Epithelial cell of esophagus (primary cell): ENCODE results near the gene PLA2G2C.
"Not testable (repeated sequence)": the region's sequence is repeated elsewhere in the genome, so short reads cannot be mapped to it uniquely, and the experiment has no call there.

Experiments used
- DNase-seq: peaks from one replicate; pipeline ENCODE4 v3.0.0; 2010; ENCODE audit warnings: low read depth
- H3K4me3 ChIP-seq: 2 replicates; pipeline ENCODE4 v1.5.1; 2011; ENCODE audit warnings: mild to moderate bottlenecking, low read length, control low read depth
- TF ChIP-seq, protein P1 (sequence below): IDR thresholded peaks from 2 replicates; pipeline ENCODE4 v1.5.1; 2011; ENCODE audit warnings: low read depth, mild to moderate bottlenecking, low read length, control low read depth, inconsistent platforms; ENCODE audit not compliant: insufficient read depth; ENCODE audit errors: missing control alignments

PLA2G2C gene

DNA sequence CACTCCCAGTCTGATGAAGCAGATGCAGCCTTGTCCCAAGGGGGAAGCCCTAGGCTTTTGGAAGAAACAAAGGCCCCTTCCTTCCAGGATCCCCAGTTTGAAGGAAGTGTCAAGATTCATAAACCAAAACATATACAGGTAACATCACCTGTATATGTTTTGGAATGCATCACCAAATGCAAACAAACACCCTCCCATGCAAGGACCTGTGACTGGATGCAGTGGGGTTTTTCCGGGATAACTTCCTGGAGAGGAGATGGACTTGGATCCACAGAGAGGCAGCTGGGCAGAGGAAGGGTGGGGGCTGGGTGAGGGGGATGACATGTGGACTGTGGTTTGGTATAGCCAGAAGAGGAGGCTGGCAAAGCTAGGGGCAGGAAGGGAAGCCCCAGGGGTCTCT is 48.7 kb downstream of the PLA2G2C start:
- DNase-seq, result no peak
- TF ChIP-seq, protein P1, sequence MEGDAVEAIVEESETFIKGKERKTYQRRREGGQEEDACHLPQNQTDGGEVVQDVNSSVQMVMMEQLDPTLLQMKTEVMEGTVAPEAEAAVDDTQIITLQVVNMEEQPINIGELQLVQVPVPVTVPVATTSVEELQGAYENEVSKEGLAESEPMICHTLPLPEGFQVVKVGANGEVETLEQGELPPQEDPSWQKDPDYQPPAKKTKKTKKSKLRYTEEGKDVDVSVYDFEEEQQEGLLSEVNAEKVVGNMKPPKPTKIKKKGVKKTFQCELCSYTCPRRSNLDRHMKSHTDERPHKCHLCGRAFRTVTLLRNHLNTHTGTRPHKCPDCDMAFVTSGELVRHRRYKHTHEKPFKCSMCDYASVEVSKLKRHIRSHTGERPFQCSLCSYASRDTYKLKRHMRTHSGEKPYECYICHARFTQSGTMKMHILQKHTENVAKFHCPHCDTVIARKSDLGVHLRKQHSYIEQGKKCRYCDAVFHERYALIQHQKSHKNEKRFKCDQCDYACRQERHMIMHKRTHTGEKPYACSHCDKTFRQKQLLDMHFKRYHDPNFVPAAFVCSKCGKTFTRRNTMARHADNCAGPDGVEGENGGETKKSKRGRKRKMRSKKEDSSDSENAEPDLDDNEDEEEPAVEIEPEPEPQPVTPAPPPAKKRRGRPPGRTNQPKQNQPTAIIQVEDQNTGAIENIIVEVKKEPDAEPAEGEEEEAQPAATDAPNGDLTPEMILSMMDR, result no peak
- no peak overlapping the region for H3K4me3 ChIP-seq

DNA sequence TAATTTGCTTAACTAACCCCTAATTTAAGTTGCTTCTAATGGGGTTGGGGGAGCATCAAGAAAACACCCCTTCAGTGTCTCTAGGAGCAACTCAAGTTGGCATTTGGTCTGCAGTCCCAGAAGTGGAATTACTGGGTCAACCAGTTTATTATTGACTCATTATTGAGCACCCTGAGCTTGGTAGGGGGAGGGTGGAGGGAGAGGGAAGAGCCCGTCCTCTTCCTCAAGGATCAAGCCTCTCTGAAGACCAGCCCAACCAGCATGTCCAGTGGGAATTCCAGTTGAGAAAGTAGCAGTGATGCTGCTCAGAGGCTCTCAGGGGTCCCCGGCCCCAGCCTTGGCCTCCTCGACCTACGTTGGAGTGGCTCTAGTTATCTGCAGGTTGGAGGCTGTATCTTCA is 49.3 kb downstream of the PLA2G2C start:
- peak; percentile 84 for DNase-seq
- TF ChIP-seq, protein P1, result no peak
- no peak overlapping the region for H3K4me3 ChIP-seq

DNA sequence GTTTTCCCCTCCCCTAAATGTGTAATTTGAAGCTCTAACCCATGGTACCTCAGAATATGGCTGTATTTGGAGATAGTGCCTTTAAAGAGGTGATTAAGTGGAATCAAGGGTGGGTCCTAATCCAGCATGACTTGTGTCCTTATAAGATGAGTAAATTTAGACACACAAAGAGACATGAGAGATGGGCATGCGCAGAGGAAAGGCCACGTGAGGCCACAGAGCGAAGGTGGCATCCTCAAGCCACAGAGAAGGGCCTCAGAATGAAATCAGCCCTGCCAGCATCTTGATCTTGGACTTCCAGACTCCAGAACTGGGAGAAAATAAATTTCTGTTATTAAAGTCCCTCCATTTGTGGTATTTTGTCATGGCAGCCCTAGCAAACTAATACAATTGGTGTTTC is 50.1 kb downstream of the PLA2G2C start:
- no peak overlapping the region for H3K4me3 ChIP-seq
- no peak for DNase-seq
- TF ChIP-seq, protein P1, result no peak

DNA sequence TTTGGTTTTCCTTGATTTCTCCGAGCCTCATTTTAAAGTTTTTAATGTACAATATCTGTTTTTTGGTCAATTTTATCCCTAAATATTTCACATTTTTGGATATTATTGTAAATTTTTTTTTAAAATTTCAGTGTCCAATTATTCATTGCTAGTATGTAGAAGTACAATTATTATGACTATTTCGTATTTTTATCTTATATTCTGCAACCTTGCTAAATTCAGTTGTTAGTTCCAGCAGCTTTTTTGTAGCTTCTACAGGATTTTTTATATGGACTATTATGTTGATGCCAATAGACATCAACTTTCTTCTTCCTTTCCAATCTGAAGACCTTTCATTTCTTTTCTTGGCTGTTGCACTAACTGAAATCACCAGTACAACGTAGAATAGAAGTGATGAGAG is 51.3 kb downstream of the PLA2G2C start:
- no peak overlapping the region for H3K4me3 ChIP-seq
- DNase-seq, result no peak
- TF ChIP-seq, protein P1, result no peak

DNA sequence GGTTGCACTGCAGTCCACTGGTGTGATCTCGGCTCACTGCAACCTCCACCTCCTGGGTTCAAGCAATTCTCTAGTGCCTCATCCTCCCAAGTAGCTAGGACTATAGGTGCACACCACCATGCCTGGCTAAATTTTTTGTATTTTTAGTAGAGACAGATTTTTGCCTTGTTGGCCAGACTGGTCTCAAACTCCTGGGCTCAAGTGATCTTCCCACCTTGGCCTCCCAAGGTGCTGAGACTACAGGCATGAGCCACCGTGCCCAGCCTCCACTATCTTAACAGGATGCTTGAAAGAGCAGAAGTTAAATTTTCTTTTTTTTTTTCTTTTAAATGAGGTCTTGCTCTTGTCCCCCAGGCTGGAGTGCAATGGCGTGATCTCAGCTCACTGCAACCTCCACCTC is 55.8 kb downstream of the PLA2G2C start:
- not testable (repeated sequence) for DNase-seq, H3K4me3 ChIP-seq

DNA sequence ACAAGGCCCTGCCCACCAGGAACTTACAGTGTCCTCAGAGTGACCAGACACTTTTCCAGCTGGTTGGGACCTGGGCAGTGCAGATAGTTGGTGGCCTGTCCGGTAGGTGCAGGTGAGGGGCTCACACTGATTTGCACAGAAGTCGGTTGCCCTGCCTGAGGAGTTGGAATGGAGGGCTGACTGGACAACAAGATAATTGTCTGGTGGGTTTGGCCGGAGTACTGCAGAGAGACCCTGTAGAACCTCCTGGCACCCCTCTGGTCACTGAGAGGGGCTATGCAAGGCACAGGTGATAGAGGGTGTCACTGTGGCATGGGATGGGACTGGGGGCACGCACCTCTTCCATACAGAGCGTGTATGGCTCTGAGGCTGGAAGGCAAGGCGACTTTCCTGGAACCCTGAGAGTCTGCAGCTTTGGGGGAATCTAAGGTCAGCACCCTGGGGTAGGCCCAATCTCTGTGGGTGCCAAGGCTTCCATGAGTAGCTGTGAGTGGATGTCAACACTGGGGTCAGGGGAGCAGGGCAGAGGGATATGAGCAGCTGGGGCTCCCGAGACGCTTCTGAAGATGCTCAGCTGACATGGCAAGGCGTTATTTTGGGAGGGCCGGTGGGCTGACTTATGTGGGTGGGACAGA is 59.4 kb downstream of the PLA2G2C start:
- no peak for DNase-seq
- TF ChIP-seq, protein P1, result no peak
- no peak overlapping the region for H3K4me3 ChIP-seq

DNA sequence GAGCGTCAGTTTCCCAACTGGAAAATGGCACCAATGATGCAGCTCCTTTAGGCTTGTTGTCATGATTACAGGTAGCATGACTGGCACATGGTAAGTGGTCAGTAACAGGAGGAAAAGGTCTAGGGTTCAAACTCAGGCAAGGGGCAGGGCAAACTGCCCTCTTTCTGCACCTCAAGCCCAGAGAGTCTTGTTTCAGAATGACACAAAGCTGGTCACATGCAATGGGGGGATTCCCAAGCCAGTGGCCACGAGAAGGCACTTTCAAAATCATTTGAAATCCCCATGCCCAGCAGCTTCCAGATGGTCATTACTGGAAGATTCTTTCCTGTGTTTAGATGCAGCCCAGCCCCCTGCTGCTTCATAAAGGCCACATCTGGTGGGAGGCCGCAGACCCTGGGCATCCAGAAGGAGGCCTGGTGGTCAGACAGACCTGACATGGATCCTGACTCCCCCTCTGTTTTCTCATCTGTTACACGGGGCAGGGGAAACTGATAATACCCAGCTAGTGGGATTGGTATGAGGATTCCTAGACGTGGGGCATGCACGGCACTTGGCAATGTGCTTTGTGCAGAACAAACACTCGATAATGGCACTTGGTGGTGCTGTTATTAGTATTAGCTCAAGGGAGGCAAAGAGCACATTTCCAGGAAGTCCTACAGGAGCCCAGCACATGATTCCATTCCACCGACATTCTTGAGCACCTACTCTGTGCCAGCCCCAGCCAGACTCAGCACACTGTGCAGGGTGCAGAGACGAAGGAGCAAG is 60.1 kb downstream of the PLA2G2C start:
- no peak for DNase-seq
- no peak overlapping the region for H3K4me3 ChIP-seq
- TF ChIP-seq, protein P1, result no peak
